NCI-H1105 (cell line): ENCODE data around the gene GSTM1.

ENCODE experiments used
- DNase-seq: peaks from one replicate; lab custom pipeline; 2025; lab: John Stamatoyannopoulos, UW

Gene GSTM1

DNA sequence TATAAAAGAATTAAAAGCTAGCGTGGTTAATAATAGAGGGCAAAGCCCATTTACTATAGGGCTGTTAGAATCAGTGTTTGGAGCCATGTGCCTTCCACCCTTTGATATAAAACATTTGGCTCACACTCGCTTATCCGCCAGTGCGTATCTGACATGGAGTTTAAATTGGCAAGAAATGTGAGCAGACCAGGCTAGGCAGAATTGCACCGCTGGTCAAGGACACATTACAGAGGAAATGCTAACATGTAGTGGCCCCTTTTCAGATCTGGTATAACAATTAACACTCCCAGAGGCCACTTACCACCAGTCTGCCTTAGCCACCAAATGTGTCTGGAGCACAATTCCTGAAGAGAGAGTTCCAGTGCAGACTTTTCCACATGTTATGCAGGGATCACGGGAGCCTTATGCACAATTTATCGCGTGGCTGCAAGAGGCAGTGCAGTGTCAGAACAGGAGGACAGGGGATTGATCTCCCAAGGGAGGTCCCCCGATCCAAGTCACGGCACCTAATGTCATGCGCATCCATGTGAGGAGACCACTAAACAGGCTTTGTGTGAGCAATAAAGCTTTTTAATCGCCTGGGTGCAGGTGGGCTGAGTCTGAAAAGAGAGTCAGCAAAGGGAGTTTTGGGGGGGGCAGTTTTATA is 39.2 kb downstream of the GSTM1 start:
- no peak for DNase-seq

DNA sequence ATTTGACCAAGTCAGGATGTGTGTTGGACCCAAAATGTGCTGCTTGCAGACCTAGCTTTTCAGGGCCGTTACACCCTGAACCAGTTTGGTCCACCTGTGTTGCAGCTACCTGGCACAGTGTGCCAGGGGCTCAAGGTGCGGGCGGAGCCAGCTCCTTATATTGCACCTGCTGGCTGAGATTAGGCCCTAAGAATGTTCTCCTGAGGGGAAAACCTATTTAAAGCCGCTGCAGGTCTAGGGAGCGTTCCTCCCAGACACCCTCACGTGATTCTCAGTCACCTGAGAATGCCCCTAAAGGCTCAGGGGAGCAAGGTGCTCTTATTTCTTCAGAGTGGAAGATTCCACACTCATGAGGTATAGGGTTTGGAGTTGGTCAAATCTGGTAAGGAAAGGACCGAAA is 41.3 kb downstream of the GSTM1 start:
- DNase-seq = no peak

DNA sequence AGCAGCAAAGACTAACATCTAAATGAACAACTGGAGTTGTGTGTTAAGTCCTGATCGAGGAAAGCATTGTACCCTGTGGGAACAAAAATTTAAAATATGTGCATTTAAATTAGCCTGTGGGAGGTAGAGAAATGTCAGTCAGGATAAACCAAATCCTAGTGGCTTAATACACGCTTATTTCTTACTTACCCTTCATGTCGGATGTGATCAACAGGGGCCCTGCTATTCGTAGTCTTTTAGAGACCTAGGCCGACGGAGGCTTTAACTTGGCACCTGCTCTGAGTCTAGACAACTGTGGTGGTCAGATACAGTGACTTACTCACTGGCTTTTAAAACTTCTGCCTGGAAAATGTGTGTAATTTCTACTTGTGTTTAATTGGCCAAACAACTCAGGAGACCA is 43.0 kb downstream of the GSTM1 start:
- DNase-seq = no peak

DNA sequence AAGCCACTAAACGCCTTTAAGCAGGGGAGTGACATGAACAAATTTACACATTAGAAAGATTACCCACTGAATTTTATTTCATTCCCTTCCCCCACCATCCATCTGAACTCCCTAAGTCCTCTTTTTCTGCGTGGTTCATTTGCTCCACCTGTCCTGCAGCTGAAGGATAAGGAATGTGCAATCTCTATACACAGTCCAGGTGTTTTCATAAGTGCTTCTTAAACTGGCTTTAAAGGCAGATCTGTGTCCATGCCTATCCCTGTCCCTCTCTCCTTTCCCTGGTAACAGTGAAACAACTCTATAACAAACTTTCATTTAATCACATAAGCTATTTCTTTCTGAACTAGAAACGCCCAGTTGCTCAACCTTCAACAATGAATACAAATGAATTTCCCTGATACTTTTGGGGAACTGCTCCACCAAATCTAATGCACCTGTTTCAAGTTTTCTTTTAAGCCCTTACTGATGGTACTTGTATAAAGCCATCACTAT is 44.8 kb downstream of the GSTM1 start:
- DNase-seq = peak; percentile 2

DNA sequence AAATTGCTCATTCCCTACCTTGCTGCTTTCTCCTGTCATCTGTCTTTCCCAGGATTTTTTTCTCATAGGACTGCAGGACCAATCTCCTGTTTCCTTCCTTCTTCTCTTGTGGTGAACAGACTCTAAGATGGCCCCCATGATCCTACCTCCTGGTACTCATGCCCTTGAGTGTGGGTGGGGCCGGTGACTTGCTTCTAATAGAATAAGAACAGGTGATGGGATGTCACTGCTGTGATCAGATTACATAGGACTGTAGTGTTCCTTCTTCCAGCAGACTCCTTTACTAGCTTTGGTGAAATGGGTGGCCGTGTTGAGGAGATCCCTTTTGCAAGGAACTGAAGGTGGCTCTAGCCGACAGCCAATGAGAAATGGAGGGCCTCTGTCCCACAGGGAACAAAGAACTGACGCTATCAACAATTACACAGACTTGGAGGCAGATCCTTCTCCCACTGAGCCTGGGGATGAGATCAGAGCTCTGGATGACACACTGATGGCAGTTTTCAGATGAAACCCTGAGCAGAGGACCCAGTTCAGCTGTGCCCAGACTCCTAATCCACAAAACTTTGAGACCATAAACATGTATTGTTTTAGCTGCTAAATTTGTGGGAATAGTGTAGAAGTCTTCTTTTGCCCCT is 45.7 kb downstream of the GSTM1 start:
- no peak for DNase-seq

DNA sequence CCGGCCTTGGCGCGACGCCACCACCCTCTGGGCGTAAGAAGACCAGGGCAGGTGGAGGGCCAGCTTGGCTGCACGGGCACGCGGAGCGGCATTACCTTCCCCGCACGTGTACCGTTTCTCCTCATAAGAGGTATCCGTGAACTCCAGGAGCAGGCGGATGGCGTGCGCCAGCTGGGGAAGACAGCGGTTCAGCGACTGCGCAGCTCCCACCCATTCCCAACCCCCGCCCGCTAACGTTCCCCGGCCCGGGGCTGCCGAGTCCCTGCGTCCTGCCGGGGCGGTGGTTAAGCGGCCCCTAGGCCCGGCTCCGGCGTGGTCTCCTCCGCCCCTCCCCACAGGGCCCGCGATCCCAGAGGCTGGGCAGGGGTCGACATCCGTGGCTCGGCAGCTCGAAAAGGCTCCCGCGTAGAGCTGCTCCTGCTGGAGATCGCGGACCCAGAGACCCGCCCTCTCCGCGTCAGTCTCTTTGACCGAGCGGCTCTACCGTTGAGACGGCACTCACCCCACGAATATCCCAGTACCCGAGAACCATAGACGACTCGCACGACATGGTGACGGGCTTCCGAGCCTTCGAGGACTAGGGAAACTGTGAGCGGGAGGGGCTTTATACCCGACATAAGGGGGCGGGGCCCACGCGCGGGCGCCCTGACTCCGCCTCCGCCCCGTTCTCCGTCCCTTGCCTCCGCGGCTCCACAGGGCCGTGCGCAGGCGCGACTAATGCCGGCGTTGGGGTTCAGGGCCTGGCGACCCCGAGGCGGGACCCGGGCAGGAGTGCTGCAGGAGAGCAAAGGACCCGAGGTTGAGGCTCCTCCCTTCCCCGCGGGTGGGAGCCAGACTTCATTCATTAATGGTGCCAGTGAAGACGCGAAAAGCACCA is 52.4 kb downstream of the GSTM1 start:
- DNase-seq = peak; percentile 84

DNA sequence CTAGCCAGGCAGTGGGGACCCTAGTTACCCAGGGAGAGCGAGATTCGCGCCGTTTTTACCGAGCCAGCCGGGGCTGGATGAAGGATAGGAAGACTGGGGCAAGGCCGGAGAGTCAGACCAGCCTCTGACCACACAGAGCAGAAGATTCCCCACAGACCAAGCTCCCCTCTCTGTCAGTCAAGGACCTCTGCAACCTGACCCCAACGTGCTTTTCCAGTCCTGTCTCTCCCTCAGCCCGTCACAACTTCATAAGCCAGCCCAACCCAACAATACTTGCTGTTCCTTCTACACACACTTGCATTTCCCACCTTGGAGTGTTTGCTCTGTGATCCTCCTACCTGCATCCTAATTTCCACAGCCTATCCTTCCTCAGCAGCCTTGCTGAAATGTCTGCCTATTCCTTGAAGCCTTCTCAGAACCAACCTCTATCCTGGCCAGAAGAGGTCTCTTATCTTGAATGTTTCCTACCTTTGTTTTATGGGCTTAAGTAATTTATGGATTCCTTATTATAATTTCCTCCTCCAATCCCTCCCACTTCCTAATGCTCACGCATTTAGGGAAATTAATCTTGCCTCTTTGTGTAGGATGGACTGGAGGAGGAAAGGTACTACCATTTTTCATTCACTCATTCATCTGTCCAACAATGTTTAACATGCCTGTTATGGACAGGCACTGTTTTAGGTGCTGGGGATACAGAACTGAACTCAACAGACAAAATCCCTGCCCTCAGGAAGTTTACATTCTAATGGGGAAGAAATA is 53.2 kb downstream of the GSTM1 start, which contains the start of gene GSTM3:
TSS of gene GSTM3 (minus strand) at position 424 of the 759 bp plus-strand sequence. CDS start 751 bp downstream, outside the sequence.
- peak; percentile 24 for DNase-seq
